CD14-positive monocyte (primary cell): ENCODE data around the gene P2RY11. TPM values are rescaled to one million over a fixed set of nuclear protein-coding genes. Genes with fewer than 3 reads are reported as not detected.

Experiments used
- DNase-seq, 3 donors: peaks; one replicate each; pipeline ENCODE4 v3.0.0-alpha.2; 2011 to 2022
- H2AFZ ChIP-seq: 2 replicates; pipeline ENCODE4 v1.6.0; 2012; ENCODE audit warnings: mild to moderate bottlenecking, low read depth, low read length, inconsistent platforms; ENCODE audit not compliant: insufficient read depth, poor library complexity, severe bottlenecking
- H3K27ac ChIP-seq, 2 donors: 1 replicate in 1 of 2; 2 replicates in 1 of 2; pipeline ENCODE4 v1.5.1; 2012 to 2013; ENCODE audit warnings: low read length in 2 of 2, control low read depth in 1 of 2, inconsistent platforms in 1 of 2, low read depth in 1 of 2, mild to moderate bottlenecking in 1 of 2
- H3K27me3 ChIP-seq, 2 donors: one replicate each; pipeline versions ENCODE4 v1.6.0 to v1.6.1; 2011 to 2013; ENCODE audit warnings: low read length in 2 of 2; ENCODE audit not compliant: control insufficient read depth in 2 of 2, insufficient read depth in 2 of 2
- H3K36me3 ChIP-seq, 2 donors: replicated peaks in 1 of 2; 1 replicate in 1 of 2; 2 replicates in 1 of 2; pipeline versions ENCODE4 v1.5.1 to v1.6.1; 2012 to 2013; ENCODE audit warnings: low read length in 2 of 2, control low read depth in 1 of 2, inconsistent platforms in 1 of 2, mild to moderate bottlenecking in 1 of 2; ENCODE audit not compliant: insufficient read depth in 2 of 2, control insufficient read depth in 1 of 2
- H3K4me1 ChIP-seq, 2 donors: 1 replicate in 1 of 2; 2 replicates in 1 of 2; pipeline versions ENCODE4 v1.5.1 to v1.6.1; 2012 to 2013; ENCODE audit warnings: low read length in 2 of 2, control low read depth in 1 of 2, inconsistent platforms in 1 of 2, mild to moderate bottlenecking in 1 of 2, moderate library complexity in 1 of 2; ENCODE audit not compliant: insufficient read depth in 2 of 2, control insufficient read depth in 1 of 2
- H3K4me2 ChIP-seq: replicated peaks from 2 replicates; pipeline ENCODE3; 2012; ENCODE audit warnings: low read length, moderate library complexity, mild to moderate bottlenecking; ENCODE audit not compliant: poor library complexity, severe bottlenecking; ENCODE audit errors: extremely low read depth
- H3K4me3 ChIP-seq, 3 experiments: fragments of 200-600 bp in 1 of 3; sonication (generic) in 1 of 3; replicated peaks in 1 of 3; 1 replicate in 2 of 3; 2 replicates in 1 of 3; pipeline ENCODE4 v1.5.1; 2011 to 2013; ENCODE audit warnings: low read length in 3 of 3, mild to moderate bottlenecking in 3 of 3, control low read depth in 2 of 3, low read depth in 2 of 3, inconsistent platforms in 1 of 3, moderate library complexity in 1 of 3
- H3K79me2 ChIP-seq: 2 replicates; pipeline ENCODE4 v1.6.0; 2012; ENCODE audit warnings: mild to moderate bottlenecking, control low read depth, inconsistent platforms, low read length, moderate library complexity; ENCODE audit not compliant: insufficient read depth
- H3K9ac ChIP-seq: 2 replicates; pipeline ENCODE4 v1.6.0; 2017; ENCODE audit warnings: low read length, mild to moderate bottlenecking; ENCODE audit not compliant: insufficient read depth, poor library complexity, severe bottlenecking
- H3K9me3 ChIP-seq, 2 donors: replicated peaks in 1 of 2; 1 replicate in 1 of 2; 2 replicates in 1 of 2; pipeline versions ENCODE4 v1.5.1 to v1.6.1; 2012 to 2013; ENCODE audit warnings: low read length in 2 of 2, control low read depth in 1 of 2; ENCODE audit not compliant: control insufficient read depth in 1 of 2, insufficient read depth in 1 of 2
- H4K20me1 ChIP-seq: 2 replicates; pipeline ENCODE4 v1.6.0; 2012; ENCODE audit warnings: mild to moderate bottlenecking, low read length, control low read depth, moderate library complexity; ENCODE audit not compliant: insufficient read depth
- H3K27ac Mint-ChIP-seq, 7 donors: one replicate each; pipeline ENCODE4 v1.8.0; 2020; ENCODE audit warnings: mild to moderate bottlenecking in 7 of 7, mixed read lengths in 7 of 7, moderate library complexity in 6 of 7, inconsistent platforms in 2 of 7
- H3K27me3 Mint-ChIP-seq, 3 donors: one replicate each; pipeline ENCODE4 v1.8.0; 2021 to 2022; ENCODE audit warnings: low read depth in 3 of 3, mild to moderate bottlenecking in 3 of 3, mixed read lengths in 3 of 3, moderate library complexity in 3 of 3, inconsistent platforms in 1 of 3
- H3K36me3 Mint-ChIP-seq, 2 donors: one replicate each; pipeline ENCODE4 v1.8.0; 2020; ENCODE audit warnings: mixed read lengths in 2 of 2, inconsistent platforms in 1 of 2, mild to moderate bottlenecking in 1 of 2
- H3K4me1 Mint-ChIP-seq: one replicate; pipeline ENCODE4 v1.8.0; 2020; ENCODE audit warnings: mild to moderate bottlenecking, mixed read lengths
- H3K4me3 Mint-ChIP-seq, 2 donors: one replicate each; pipeline ENCODE4 v1.8.0; 2020; ENCODE audit warnings: mild to moderate bottlenecking in 2 of 2, mixed read lengths in 2 of 2, moderate library complexity in 1 of 2
- H3K9me3 Mint-ChIP-seq, 7 donors: one replicate each; pipeline ENCODE4 v1.8.0; 2020 to 2022; ENCODE audit warnings: mixed read lengths in 7 of 7, mild to moderate bottlenecking in 6 of 7, moderate library complexity in 6 of 7, inconsistent platforms in 2 of 7
- WGBS: methylation state at CpG from one replicate; pipeline ENCODE4 v1.1.5; 2013; ENCODE audit warnings: missing lambda C conversion rate; ENCODE audit not compliant: insufficient coverage; 5-methylcytosine and 5-hydroxymethylcytosine counted together
- intact Hi-C, 2 donors: fragments of 100-400 bp; cut with micrococcal nuclease; formaldehyde crosslinking; loops; one replicate each; pipeline versions ENCODE4 v1.15.0 to v1.15.1; 2023
- polyA plus RNA-seq, 3 donors: library from polyadenylated mRNA; depleted of rRNA in 1 of 3; unstranded in 2 of 3; stranded (reverse) in 1 of 3; fragments of 300-500 nt in 2 of 3; fragments of >200 nt in 1 of 3; fragmentation: Illumina TruSeq in 2 of 3; gene quantifications; 1 replicate in 2 of 3; 2 replicates in 1 of 3; pipeline ENCODE4 v1.2.3, GENCODE V29; 2012 to 2021
- TF ChIP-seq, protein P1 (sequence below): fragments of 200-600 bp; IDR thresholded peaks from one replicate; pipeline ENCODE4 v1.8.0; 2022; ENCODE audit warnings: antibody characterized with exemption, mild to moderate bottlenecking

Gene P2RY11
- polyA plus RNA-seq, 3 donors: 0.50 to 10.0 (median 0.69) TPM

DNA sequence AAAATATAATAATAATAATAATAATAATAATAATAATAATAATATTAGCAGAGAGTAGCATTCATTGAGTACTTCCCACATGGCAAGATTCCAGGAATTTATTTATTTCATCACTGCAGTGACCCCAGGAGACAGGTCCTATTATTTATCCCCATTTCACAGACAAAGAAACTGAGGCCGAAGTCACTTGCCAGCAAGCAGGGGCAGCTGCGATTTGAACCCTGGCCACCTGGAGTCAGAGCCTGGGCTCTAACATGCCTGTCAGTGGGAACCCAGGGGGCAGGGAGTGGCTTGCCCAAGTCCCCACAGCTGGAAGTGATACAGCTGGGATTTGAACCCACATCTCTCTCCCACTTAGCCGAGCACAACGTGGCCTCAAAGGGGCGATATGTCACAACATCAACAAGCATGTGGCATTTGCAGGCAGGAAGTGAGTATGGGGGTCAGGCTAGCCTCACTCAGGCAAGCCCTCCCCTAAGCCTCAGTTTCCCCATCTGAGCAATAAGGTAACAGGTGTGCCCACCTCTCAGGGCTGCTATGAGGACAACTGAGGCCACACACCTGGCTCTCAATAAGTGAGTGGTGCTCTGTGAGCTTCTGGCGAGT, 22.4 kb upstream of the P2RY11 start:
- H3K27me3 ChIP-seq: no peaks in the 10 kb centered on the region
- Mint-ChIP-seq H3K36me3 (peaks cover 37 to 45% of the 10 kb centered on the region in 2 donors), H3K4me3 (no peak overlapping the region), H3K27me3 (peaks cover 0 to 1% (median 1%) of the 10 kb centered on the region in 3 donors), H3K27ac (no peak overlapping the region), H3K9me3 (peaks cover 0 to 1% (median 0%) of the 10 kb centered on the region in 7 donors), H3K4me1 (peaks cover 7% of the 10 kb centered on the region)
- H3K27ac ChIP-seq: no peak overlapping the region
- intact Hi-C loops: no loop called here
- no peak overlapping the region for H2AFZ ChIP-seq
- no peaks in the 10 kb centered on the region for H3K9me3 ChIP-seq
- peaks cover 39 to 47% of the 10 kb centered on the region in 2 donors for H3K36me3 ChIP-seq
- no peak overlapping the region for H3K4me2 ChIP-seq
- 100% methylated on average over 3 of the region's 6 CpGs for WGBS
- H3K4me3 ChIP-seq: no peak overlapping the region
- peaks cover 12% of the 10 kb centered on the region for H4K20me1 ChIP-seq
- H3K79me2 ChIP-seq: no peaks in the 10 kb centered on the region
- TF ChIP-seq, protein P1, sequence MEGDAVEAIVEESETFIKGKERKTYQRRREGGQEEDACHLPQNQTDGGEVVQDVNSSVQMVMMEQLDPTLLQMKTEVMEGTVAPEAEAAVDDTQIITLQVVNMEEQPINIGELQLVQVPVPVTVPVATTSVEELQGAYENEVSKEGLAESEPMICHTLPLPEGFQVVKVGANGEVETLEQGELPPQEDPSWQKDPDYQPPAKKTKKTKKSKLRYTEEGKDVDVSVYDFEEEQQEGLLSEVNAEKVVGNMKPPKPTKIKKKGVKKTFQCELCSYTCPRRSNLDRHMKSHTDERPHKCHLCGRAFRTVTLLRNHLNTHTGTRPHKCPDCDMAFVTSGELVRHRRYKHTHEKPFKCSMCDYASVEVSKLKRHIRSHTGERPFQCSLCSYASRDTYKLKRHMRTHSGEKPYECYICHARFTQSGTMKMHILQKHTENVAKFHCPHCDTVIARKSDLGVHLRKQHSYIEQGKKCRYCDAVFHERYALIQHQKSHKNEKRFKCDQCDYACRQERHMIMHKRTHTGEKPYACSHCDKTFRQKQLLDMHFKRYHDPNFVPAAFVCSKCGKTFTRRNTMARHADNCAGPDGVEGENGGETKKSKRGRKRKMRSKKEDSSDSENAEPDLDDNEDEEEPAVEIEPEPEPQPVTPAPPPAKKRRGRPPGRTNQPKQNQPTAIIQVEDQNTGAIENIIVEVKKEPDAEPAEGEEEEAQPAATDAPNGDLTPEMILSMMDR: no peak
- no peak overlapping the region for H3K9ac ChIP-seq
- peaks cover 9 to 20% of the 10 kb centered on the region in 2 donors for H3K4me1 ChIP-seq
- no peak for DNase-seq

DNA sequence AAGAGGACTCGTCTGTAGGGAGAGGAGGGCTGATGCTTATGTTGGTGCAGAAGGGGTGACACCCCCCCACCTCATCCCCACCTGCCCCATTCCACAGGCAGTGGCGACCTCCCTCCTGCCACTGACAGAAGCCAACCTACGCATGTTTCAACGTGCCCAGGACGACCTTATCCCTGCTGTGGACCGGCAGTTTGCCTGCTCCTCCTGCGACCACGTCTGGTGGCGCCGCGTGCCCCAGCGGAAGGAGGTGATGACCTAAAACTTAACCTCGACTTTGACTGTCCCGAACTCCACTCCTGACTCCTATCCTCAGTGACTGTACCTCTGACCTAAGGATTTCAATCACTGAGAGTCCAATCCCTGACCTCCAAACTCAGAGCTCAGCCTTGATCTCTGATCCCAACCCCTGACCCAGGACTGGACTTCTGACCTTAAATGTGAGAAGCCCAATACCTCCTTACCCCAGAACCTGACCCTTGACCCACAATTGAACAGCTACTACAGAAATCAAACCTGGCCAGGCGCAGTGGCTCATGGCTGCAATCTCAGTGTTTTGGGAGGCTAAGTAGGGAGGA, 21.6 kb upstream of the P2RY11 start:
- H3K27me3 Mint-ChIP-seq: peaks cover 0 to 2% (median 1%) of the 10 kb centered on the region in 3 donors
- no peak overlapping the region for H3K4me3 ChIP-seq
- H3K9ac ChIP-seq: no peak overlapping the region
- H3K9me3 ChIP-seq: no peaks in the 10 kb centered on the region
- intact Hi-C loops: loop anchor here in 1 of 2 donors (10.0 kb wide), 1 partner anchor 645 kb away; no protein-coding TSS in a partner anchor
- no peak overlapping the region for H2AFZ ChIP-seq
- 95% methylated on average over 13 of the region's 15 CpGs for WGBS
- no peak overlapping the region for H3K4me2 ChIP-seq
- no peak for DNase-seq
- no peaks in the 10 kb centered on the region for H3K79me2 ChIP-seq
- peaks cover 0 to 1% (median 0%) of the 10 kb centered on the region in 7 donors for H3K9me3 Mint-ChIP-seq
- H3K36me3 Mint-ChIP-seq: peaks cover 37 to 45% of the 10 kb centered on the region in 2 donors
- peaks cover 7% of the 10 kb centered on the region for H3K4me1 Mint-ChIP-seq
- H3K27me3 ChIP-seq: no peaks in the 10 kb centered on the region
- no peak overlapping the region for H3K27ac ChIP-seq
- H3K4me3 Mint-ChIP-seq: peak overlapping the region in 1 of 2 donors; percentile 17
- H3K4me1 ChIP-seq: peaks cover 9 to 20% of the 10 kb centered on the region in 2 donors
- peak overlapping the region in 2 of 7 donors; percentile 62 for H3K27ac Mint-ChIP-seq
- TF ChIP-seq, protein P1: no peak
- H4K20me1 ChIP-seq: peaks cover 12% of the 10 kb centered on the region
- peaks cover 39 to 47% of the 10 kb centered on the region in 2 donors for H3K36me3 ChIP-seq
